GM12878 (cell line): ENCODE measurements around the gene WDHD1. TPM values are rescaled to one million over a fixed set of nuclear protein-coding genes. Genes with fewer than 3 reads are reported as not detected.

Source experiments
- ATAC-seq: fragments of 200-7000 bp; cut with Tn5 transposase; 3 replicates; pipeline ENCODE4 v1.9.1; 2020; ENCODE audit warnings: mild to moderate bottlenecking, moderate library complexity
- BruUV-seq: library from RNA; stranded (reverse); fragments of 400-500 nt; replicated peaks from 2 replicates; lab custom pipeline; 2021; lab: Mats Ljungman, UMichigan
- CTCF ChIA-PET: fragments of 300-600 bp; sonication (Branson Sonifier 250); formaldehyde crosslinking; extraction: SDS; loops from one replicate; lab custom pipeline; 2021; ENCODE audit warnings: inconsistent platforms; lab: Yijun Ruan, JAX
- POLR2A ChIA-PET: fragments of 350-600 bp; formaldehyde crosslinking; extraction: SDS; loops from one replicate; lab custom pipeline; 2021; ENCODE audit warnings: inconsistent platforms; lab: Charles Lee
- RAD21 ChIA-PET: fragments of 300-600 bp; sonication (Branson Sonifier 250); formaldehyde crosslinking; loops from one replicate; lab custom pipeline; 2023; ENCODE audit warnings: antibody characterized with exemption; ENCODE audit not compliant: unreplicated experiment; lab: Charles Lee
- SMC1A ChIA-PET: fragments of 300-600 bp; sonication (Branson Sonifier 250); formaldehyde crosslinking; loops from one replicate; lab custom pipeline; 2023; ENCODE audit not compliant: unreplicated experiment, uncharacterized antibody; lab: Charles Lee
- DNase-seq: peaks from one replicate; pipeline ENCODE4 v3.0.0-alpha.2; 2011; ENCODE audit warnings: low read depth, low spot score
- FAIRE-seq: peaks from 3 replicates; lab custom pipeline; 2011; peaks lifted over from hg19 to GRCh38; lab: Jason Lieb, UNC
- H2AFZ ChIP-seq: 2 replicates; pipeline ENCODE4 v1.6.0; 2011; ENCODE audit warnings: low read depth, low read length, control low read depth; ENCODE audit not compliant: control insufficient read depth
- H3K27ac ChIP-seq: 2 replicates; pipeline ENCODE4 v1.5.1; 2011; ENCODE audit warnings: control low read depth; ENCODE audit not compliant: control insufficient read depth, insufficient read depth
- H3K27me3 ChIP-seq, 2 experiments: replicated peaks in 1 of 2; 2 replicates each; pipeline versions ENCODE4 v1.6.0 to v1.6.1; 2011; ENCODE audit warnings: low read length in 1 of 2; ENCODE audit not compliant: control insufficient read depth in 2 of 2, insufficient read depth in 2 of 2
- H3K36me3 ChIP-seq, 2 experiments: 2 replicates each; pipeline ENCODE4 v1.5.1; 2011; ENCODE audit warnings: low read length in 1 of 2; ENCODE audit not compliant: control insufficient read depth in 2 of 2, insufficient read depth in 2 of 2
- H3K4me1 ChIP-seq: 2 replicates; pipeline ENCODE4 v1.6.1; 2011; ENCODE audit warnings: mild to moderate bottlenecking, low read length, moderate library complexity, mixed read lengths; ENCODE audit not compliant: control insufficient read depth, insufficient read depth
- H3K4me2 ChIP-seq: 2 replicates; pipeline ENCODE4 v1.6.0; 2011; ENCODE audit warnings: control low read depth; ENCODE audit not compliant: control insufficient read depth, insufficient read depth
- H3K4me3 ChIP-seq: fragments of 200-600 bp; sonication (generic); 2 replicates; pipeline ENCODE4 v1.5.1; 2016
- H3K79me2 ChIP-seq: 2 replicates; pipeline ENCODE4 v1.6.0; 2011; ENCODE audit warnings: low read length; ENCODE audit not compliant: control insufficient read depth, insufficient read depth
- H3K9ac ChIP-seq: 2 replicates; pipeline ENCODE4 v1.8.0; 2011; ENCODE audit warnings: low read length, control low read depth, mixed read lengths; ENCODE audit not compliant: control insufficient read depth, insufficient read depth
- H3K9me3 ChIP-seq: replicated peaks from 3 replicates; pipeline ENCODE4 v1.5.1; 2011; ENCODE audit warnings: mild to moderate bottlenecking, low read length; ENCODE audit not compliant: control insufficient read depth, insufficient read depth
- H4K20me1 ChIP-seq: 2 replicates; pipeline ENCODE4 v1.6.0; 2011; ENCODE audit not compliant: control insufficient read depth, insufficient read depth
- ATF7 ChIP-seq: fragments of 450-650 bp; IDR thresholded peaks from 2 replicates; pipeline ENCODE4 v1.6.1; 2016; ENCODE audit warnings: low read depth, mild to moderate bottlenecking
- BACH1 ChIP-seq: fragments of 450-650 bp; IDR thresholded peaks from 2 replicates; pipeline ENCODE4 v1.6.1; 2017; ENCODE audit warnings: mild to moderate bottlenecking, borderline replicate concordance
- CREB1 ChIP-seq: IDR thresholded peaks from 2 replicates; pipeline ENCODE4 v1.6.1; 2012; ENCODE audit warnings: low read depth, mild to moderate bottlenecking, inconsistent platforms
- CREM ChIP-seq: IDR thresholded peaks from 2 replicates; pipeline ENCODE4 v1.6.1; 2014; ENCODE audit warnings: antibody characterized with exemption, low read depth
- EP300 ChIP-seq, 2 experiments: fragments of 150-350 bp in 1 of 2; IDR thresholded peaks; 2 replicates each; pipeline ENCODE4 v1.6.1; 2011 to 2012; ENCODE audit warnings: low read depth in 2 of 2, low read length in 2 of 2, borderline replicate concordance in 1 of 2, improper control_type of control experiment in 1 of 2, inconsistent platforms in 1 of 2; ENCODE audit not compliant: control insufficient read depth in 1 of 2
- IKZF1 ChIP-seq: fragments of 450-650 bp; conservative IDR thresholded peaks from 2 replicates; pipeline ENCODE4 v1.6.1; 2017; ENCODE audit warnings: antibody characterized with exemption, mild to moderate bottlenecking
- SMARCA5 ChIP-seq: fragments of 450-650 bp; IDR thresholded peaks from 2 replicates; pipeline ENCODE4 v1.6.1; 2017; ENCODE audit warnings: mild to moderate bottlenecking
- ZBTB11 ChIP-seq: fragments of 450-650 bp; formaldehyde crosslinking; IDR thresholded peaks from 2 replicates; pipeline ENCODE4 v1.5.0; 2022; ENCODE audit warnings: mild to moderate bottlenecking, missing genetic modification characterization
- WGBS: methylation state at CpG from one replicate; pipeline ENCODE4 v1.1.6; 2016; ENCODE audit warnings: low lambda C conversion rate; ENCODE audit not compliant: insufficient replicate concordance, insufficient coverage; ENCODE audit errors: missing lambda C conversion rate; 5-methylcytosine and 5-hydroxymethylcytosine counted together
- in situ Hi-C: fragments of 300-500 bp; cut with MboI; formaldehyde crosslinking; loops from 9 replicates; pipeline ENCODE4 v1.14.3; 2018; ENCODE audit warnings: mixed read lengths
- intact Hi-C: fragments of 100-400 bp; cut with micrococcal nuclease; formaldehyde crosslinking; loops from one replicate; pipeline ENCODE4 v1.14.2; 2022; ENCODE audit not compliant: unreplicated experiment
- polyA plus RNA-seq, 11 experiments: library from polyadenylated mRNA; depleted of rRNA in 4 of 11; unstranded in 6 of 11; stranded (reverse) in 5 of 11; fragments of >200 nt; fragmentation: Nextera tagmentation in 4 of 11; fragmentation: Illumina TruSeq in 1 of 11; extraction: Ambion mirVana in 4 of 11; extraction: Trizol in 1 of 11; gene quantifications; 1 replicate in 1 of 11; 2 replicates in 10 of 11; pipeline versions ENCODE4 v1.2.1 to v1.2.3, GENCODE V29; 2011 to 2016; ENCODE audit warnings: inconsistent platforms in 2 of 11, missing spikeins in 2 of 11, low read depth in 1 of 11
- total RNA-seq, 4 experiments: library from RNA; depleted of rRNA in 3 of 4; stranded (reverse); fragments of >200 nt in 3 of 4; fragmentation: Illumina TruSeq in 1 of 4; extraction: Trizol in 1 of 4; gene quantifications; 2 replicates each; pipeline versions ENCODE4 v1.2.1 to v1.2.3, GENCODE V29; 2013 to 2021
- TF ChIP-seq, protein P1 (sequence below): fragments of 450-650 bp; IDR thresholded peaks from 2 replicates; pipeline ENCODE4 v1.6.1; 2017; ENCODE audit warnings: mild to moderate bottlenecking, moderate library complexity

The WDHD1 gene
- total and polyA plus RNA-seq, 10 of the 15 experiments (the other 5 are each of a cell fraction or from before 2014, with no cell fraction given) = 11.3 to 50.5 (median 32.6) TPM

- no peak for TF ChIP-seq ZBTB11 (CRISPR knock-in tag)
- TF ChIP-seq ATF7 = peak; percentile 70
- peak; percentile 42; the same call in 1 of the 2 replicates for TF ChIP-seq IKZF1
- TF ChIP-seq EP300 (IDR thresholded peaks at IDR 0.05; ENCODE audit: borderline replicate concordance in 1 of 2, control insufficient read depth in 1 of 2, low read depth in 2 of 2, low read length in 2 of 2) = peak in 1 of 2 experiments; percentile 51; a peak in 2 of 4 replicates
These were observed 45.2 kb upstream of the WDHD1 start (continued) for GRCh38 chr14:55071870-55072640.

- ChIA-PET POLR2A (interaction anchor here (1.4 to 3.6 kb wide), 6 partner anchors 9 to 32 kb away, joined by 3 to 48 read pairs (median 9); partner anchors contain the start of gene MAPK1IP1L), CTCF (interaction anchor here (1.3 to 3.8 kb wide), 6 partner anchors 9 to 27 kb away, joined by 3 to 30 read pairs (median 12); partner anchors contain the start of gene MAPK1IP1L), RAD21 (interaction anchor here (0.5 to 3.8 kb wide), 9 partner anchors 14 to 150 kb away, joined by 3 to 49 read pairs (median 14); partner anchors contain the start of gene MAPK1IP1L), SMC1A (interaction anchor here (1.4 to 7.0 kb wide), 12 partner anchors 10 to 120 kb away, joined by 3 to 98 read pairs (median 9); partner anchors contain the start of genes DLGAP5 and MAPK1IP1L)
- H3K27ac ChIP-seq = peak overlapping the region; percentile 82
- no peak for ATAC-seq
- peaks cover 47% of the 10 kb centered on the region for H3K4me1 ChIP-seq
- no peak for DNase-seq
- H3K4me3 ChIP-seq = no peak overlapping the region
- FAIRE-seq = no peak
- no peaks in the 10 kb centered on the region for H4K20me1 ChIP-seq
- in situ Hi-C loops = no loop called here
- intact Hi-C loops = no loop called here
- peak overlapping the region; percentile 81; the same call in 1 of the 2 replicates for H3K4me2 ChIP-seq
- WGBS = 22% methylated on average over 4 of the region's 4 CpGs
- TF ChIP-seq, protein P1, sequence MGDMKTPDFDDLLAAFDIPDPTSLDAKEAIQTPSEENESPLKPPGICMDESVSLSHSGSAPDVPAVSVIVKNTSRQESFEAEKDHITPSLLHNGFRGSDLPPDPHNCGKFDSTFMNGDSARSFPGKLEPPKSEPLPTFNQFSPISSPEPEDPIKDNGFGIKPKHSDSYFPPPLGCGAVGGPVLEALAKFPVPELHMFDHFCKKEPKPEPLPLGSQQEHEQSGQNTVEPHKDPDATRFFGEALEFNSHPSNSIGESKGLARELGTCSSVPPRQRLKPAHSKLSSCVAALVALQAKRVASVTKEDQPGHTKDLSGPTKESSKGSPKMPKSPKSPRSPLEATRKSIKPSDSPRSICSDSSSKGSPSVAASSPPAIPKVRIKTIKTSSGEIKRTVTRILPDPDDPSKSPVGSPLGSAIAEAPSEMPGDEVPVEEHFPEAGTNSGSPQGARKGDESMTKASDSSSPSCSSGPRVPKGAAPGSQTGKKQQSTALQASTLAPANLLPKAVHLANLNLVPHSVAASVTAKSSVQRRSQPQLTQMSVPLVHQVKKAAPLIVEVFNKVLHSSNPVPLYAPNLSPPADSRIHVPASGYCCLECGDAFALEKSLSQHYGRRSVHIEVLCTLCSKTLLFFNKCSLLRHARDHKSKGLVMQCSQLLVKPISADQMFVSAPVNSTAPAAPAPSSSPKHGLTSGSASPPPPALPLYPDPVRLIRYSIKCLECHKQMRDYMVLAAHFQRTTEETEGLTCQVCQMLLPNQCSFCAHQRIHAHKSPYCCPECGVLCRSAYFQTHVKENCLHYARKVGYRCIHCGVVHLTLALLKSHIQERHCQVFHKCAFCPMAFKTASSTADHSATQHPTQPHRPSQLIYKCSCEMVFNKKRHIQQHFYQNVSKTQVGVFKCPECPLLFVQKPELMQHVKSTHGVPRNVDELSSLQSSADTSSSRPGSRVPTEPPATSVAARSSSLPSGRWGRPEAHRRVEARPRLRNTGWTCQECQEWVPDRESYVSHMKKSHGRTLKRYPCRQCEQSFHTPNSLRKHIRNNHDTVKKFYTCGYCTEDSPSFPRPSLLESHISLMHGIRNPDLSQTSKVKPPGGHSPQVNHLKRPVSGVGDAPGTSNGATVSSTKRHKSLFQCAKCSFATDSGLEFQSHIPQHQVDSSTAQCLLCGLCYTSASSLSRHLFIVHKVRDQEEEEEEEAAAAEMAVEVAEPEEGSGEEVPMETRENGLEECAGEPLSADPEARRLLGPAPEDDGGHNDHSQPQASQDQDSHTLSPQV = 0 out of 2 replicates have a peak, but pooled peaks have one; percentile 6
- TF ChIP-seq CREM (no peak), CREB1 (0 out of 2 replicates have a peak, but pooled peaks have one; percentile 27), BACH1 (0 out of 2 replicates have a peak, but pooled peaks have one; percentile 37), SMARCA5 (peak; percentile 64; the same call in 1 of the 2 replicates)
- no peaks in the 10 kb centered on the region for H3K27me3 ChIP-seq
- peaks cover 0 to 5% of the 10 kb centered on the region in 2 experiments; a peak in 1 of 4 replicates for H3K36me3 ChIP-seq
- BruUV-seq = no TSS peak
- H2AFZ ChIP-seq = no peak overlapping the region
- H3K9me3 ChIP-seq = no peaks in the 10 kb centered on the region
- no peaks in the 10 kb centered on the region for H3K79me2 ChIP-seq
- H3K9ac ChIP-seq = no peak overlapping the region; the same call in 1 of the 2 replicates
These were observed 44.1 kb upstream of the WDHD1 start for GRCh38 chr14:55070981-55071411.
